HFF-Myc (cell line): ENCODE measurements around the gene PDE4B.
"Not testable (repeated sequence)": the region's sequence is repeated elsewhere in the genome, so short reads cannot be mapped to it uniquely, and the experiment has no call there.

Experiments
- DNase-seq: peaks from one replicate; pipeline ENCODE4 v3.0.0-alpha.2; 2011; ENCODE audit warnings: low read depth; ENCODE audit errors: extremely low read depth
- H3K4me3 ChIP-seq: replicated peaks from 2 replicates; pipeline ENCODE4 v1.5.1; 2011; ENCODE audit warnings: low read depth, mild to moderate bottlenecking, control low read depth, low read length
- CTCF ChIP-seq: IDR thresholded peaks from 2 replicates; pipeline ENCODE4 v1.5.1; 2012; ENCODE audit warnings: mild to moderate bottlenecking, low read depth, low read length, control low read depth; ENCODE audit errors: missing control alignments

Gene PDE4B

GRCh38 chr1:66413136-66413837 lies 620.6 kb downstream of the PDE4B start:
- DNase-seq, result no peak
- no peak for TF ChIP-seq CTCF
- no peak overlapping the region for H3K4me3 ChIP-seq

GRCh38 chr1:66413838-66414175 lies 621.1 kb downstream of the PDE4B start:
- H3K4me3 ChIP-seq, result no peak overlapping the region
- DNase-seq, result no peak
- TF ChIP-seq CTCF, result no peak

- no peak for TF ChIP-seq CTCF
- no peak overlapping the region for H3K4me3 ChIP-seq
- no peak for DNase-seq
Observed at GRCh38 chr1:66415281-66415680, 622.6 kb downstream of the PDE4B start.

GRCh38 chr1:66415866-66416265 lies 623.2 kb downstream of the PDE4B start:
- no peak for TF ChIP-seq CTCF

GRCh38 chr1:66416295-66416694 lies 623.6 kb downstream of the PDE4B start:
- H3K4me3 ChIP-seq, result no peak overlapping the region
- DNase-seq, result no peak
- TF ChIP-seq CTCF, result no peak

More at GRCh38 chr1:66415866-66416265, 623.2 kb downstream of the PDE4B start:
- DNase-seq, result no peak
- no peak overlapping the region for H3K4me3 ChIP-seq

GRCh38 chr1:66418021-66418420 lies 625.3 kb downstream of the PDE4B start:
- H3K4me3 ChIP-seq, result no peak overlapping the region
- no peak for TF ChIP-seq CTCF
- DNase-seq, result no peak

GRCh38 chr1:66420171-66420570 lies 627.5 kb downstream of the PDE4B start:
- DNase-seq, H3K4me3 ChIP-seq: not testable (repeated sequence)

GRCh38 chr1:66420906-66421305 lies 628.2 kb downstream of the PDE4B start:
- not testable (repeated sequence) for H3K4me3 ChIP-seq, DNase-seq
